Measurements from ENCODE around the gene EPN2. TPM values are rescaled to one million over a fixed set of nuclear protein-coding genes. Genes with fewer than 3 reads are reported as not detected.

Gene EPN2
- total RNA-seq, 1 donor from 2014 or later: 7.5 TPM

DNA sequence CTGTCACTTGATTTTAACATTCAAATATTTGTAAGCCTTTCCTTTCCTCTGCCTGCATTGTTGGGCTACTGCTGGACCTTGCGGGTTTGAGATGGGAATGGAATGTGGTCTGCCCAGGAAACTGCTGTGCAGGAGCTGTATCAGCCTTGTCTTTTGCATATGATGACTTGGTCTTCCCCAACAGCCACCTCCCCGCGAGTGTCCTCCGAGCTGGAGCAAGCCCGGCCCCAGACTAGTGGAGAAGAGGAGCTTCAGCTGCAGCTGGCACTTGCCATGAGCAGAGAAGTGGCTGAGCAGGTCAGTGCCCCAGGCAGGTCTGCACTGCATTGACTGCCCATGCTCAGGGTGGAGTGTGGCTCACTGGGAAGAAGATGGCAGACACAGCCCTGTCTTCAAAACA is 72.5 kb downstream of the EPN2 start:
- no peak for DNase-seq (ENCODE audit: low read depth)

DNA sequence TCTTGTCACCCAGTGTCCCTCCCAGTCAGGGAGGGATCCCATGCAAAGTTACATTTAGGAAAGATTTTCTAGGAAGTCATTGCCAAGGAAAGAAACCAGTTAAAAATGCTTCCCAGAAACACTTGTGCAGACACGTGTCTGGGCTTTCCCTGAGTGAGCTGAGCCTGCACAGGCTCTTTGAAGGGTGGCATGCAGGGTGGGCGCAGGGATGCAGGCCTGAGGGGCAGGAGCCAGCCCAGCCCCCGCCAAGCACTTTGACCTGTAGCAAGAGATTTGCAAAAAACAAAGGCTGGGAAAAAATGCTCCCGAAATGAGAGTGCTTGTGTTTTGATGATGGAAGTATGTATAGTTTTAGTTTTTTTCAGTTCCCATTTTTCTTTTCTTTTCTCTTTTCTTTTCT is 73.0 kb downstream of the EPN2 start:
- no peak for DNase-seq (ENCODE audit: low read depth)

DNA sequence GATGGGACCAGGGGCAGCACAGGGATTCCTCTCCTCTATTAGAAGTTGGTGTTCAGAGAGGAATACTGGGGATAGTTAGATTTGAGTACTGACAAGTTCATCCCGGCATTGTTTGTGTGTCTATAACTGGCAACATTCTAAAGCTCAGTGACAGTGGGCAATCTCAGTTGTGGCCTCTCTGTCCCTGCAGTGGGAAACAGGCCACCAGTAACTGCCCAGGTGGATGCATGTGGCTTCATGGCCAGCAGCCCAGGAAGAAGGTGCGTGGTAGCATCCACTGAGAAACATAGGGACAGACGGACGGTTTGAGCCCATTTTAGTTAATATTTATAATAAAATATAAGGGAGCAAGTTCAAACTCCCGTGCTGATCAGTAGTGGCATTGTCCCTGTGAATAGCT is 73.8 kb downstream of the EPN2 start:
- no peak for DNase-seq (ENCODE audit: low read depth)

DNA sequence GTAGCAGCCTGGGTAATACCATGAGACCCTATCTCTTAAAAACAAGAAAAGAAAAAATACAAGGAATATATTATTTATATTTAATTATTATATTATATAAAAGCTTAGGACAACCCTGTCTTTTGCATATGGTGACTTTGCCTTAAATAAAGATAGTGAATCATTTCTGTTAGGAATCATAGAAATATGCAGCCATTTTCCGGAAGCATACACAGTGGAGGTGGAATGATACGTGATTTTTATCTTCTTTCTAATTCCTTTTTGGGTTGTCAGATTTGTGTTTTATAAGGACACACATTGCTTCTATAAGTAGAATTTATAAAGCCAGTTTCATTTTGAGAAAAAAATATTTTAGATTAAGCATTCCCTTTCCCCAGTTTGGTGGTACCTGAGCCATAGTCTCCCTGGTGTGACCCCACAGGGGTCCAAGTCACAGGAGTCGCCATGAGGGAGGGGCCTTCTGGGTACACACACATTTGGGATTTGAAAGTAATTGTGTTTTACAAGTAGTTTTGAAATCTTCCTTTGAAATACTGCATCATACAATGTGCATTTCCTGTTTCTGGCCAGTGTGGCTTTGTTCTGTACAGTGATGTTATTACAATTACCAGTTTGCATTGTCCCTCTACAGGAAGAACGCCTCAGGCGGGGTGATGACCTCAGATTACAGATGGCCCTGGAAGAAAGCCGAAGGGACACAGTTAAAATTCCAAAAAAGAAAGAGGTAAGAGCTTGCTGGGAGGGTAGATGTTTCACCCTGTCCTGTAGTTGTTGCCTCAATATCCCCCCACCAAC is 74.5 kb downstream of the EPN2 start:
- no peak for DNase-seq (ENCODE audit: low read depth)

DNA sequence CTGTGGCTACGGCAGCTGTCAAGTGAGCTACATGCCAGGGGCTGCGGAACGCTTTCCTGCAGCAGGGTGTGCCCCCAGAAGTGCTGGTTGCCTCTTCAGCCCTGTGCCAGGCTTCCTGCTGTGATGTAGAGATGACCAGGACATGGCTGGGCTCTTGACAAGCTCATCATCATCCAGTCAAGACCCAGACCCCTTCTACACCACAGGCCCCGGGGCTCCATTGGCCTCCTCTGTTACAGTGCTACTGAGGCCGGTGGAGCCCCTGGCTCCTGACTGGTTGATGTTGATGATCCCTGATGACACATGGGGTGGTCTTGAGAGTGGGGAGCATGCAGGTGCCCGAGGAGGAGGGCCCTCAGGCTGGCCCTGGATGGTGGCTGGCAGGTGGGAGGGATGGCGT is 75.2 kb downstream of the EPN2 start:
- DNase-seq (ENCODE audit: low read depth): no peak

DNA sequence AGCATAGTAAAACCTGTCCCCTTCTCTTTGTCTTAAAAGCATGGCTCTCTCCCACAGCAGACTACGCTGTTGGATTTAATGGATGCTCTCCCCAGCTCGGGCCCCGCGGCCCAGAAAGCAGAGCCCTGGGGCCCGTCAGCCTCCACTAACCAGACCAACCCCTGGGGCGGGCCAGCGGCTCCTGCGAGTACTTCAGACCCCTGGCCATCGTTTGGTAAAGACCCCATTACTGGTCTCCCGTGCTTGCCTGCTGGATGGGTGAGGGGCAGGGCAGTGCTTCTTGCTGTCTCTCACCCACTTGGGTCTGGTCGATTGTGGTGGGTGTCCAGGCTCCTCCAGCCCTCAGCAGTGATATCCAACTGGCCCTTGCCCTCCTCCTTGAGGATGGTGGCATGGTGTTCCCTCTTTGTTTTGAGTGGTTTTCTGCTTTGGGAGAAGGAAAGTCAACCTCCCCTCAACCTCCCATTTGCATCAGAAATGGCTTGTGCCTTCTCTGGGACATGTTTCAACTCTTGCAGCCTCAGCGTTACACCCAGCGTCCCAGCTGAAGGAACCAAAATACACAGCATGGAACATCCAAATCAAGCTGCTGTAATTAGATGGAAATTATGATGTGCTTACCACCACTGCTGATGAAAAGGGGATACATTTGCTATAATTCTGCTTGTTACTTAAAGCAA is 76.0 kb downstream of the EPN2 start:
- no peak for DNase-seq (ENCODE audit: low read depth)

DNA sequence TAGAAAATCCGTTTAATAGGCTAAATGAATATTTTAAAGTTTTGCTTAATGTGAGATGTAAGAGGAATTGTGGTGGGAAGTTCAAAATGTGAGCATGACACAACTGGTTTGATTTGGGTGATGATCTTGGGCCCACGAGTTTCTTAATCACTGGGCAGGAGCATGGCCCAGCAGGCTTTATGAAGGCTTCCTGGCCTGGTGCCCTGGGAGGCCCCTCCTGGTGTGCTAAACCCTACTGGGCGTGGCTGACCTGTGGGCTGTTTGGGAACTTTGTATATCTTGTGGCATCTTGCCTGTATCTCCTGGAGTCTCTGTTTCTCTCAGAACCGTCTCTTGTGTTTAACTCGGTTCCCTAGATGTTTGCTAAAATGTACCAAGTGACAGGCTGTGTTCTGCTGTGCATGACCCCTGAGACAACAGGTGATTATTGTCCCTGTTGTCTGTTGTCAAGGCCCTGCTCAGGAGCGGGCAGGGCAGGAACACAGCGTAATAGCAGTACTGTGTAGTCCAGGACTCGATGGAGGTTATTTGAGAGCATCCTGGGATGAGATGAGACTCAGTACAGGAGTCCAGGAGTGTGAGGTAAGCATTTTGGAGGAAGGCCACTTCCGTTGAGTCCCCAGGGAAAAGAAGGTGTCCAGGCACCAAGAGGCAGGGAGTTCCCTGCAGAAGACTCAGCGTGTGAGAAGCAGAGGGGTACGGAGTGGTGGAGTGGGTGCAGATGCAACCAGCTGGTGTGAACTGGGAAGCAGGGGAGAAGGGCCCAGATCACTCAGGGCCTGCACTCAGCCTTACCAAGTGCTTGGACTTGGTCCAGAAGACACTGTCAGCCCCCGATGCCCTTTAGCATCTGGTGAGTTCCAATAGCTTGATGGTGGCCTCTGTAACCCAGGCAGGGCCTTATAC is 76.8 kb downstream of the EPN2 start:
- no peak for DNase-seq (ENCODE audit: low read depth)

DNA sequence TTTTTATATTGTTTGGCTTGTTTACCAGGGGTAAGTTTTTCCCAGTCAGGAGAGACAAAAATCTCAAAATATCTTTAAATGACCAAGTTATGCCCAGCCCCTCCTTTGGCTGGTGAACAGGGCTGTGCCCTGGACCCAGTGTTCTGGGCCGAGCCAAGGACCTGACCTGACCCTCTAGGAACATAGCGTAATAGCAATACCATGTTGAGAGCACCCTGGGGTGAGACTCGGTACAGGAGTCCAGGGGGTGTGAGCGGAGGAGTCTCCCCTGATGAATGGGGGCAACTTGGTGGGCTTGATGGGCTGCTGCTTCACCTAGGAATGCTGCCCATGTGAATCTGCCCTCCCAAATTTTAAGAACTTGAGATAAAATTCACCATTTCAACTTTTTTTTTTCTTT is 77.9 kb downstream of the EPN2 start:
- DNase-seq (ENCODE audit: low read depth): no peak

DNA sequence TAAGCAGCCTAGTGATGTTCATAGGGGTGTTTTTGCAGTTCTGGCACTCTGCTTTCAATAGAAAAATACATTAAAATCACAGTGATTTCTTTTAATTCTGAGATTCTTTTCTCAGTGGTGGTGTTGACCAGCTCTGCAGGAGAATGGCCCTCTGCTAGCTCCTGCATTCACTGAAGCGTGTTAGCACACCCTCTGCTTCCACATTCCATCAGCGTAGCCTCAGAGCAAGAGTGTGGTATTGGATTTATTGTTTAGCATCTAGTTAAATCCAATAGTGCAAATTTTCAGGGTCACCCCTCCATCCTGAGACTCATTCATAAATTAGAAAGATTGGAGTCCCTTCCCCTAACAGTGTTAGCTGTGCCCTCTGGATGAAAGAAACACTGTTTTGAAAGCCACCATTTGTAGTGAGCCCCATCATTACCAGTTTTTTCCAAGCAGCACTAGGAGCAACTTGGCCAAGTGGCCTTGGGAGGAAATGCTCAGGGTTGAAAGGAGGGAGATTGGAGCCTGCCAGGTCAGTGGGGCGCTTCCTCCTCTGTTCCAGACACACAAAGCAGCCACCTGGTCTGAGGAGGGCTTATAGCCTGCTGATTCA is 79.7 kb downstream of the EPN2 start:
- DNase-seq (ENCODE audit: low read depth): no peak

DNA sequence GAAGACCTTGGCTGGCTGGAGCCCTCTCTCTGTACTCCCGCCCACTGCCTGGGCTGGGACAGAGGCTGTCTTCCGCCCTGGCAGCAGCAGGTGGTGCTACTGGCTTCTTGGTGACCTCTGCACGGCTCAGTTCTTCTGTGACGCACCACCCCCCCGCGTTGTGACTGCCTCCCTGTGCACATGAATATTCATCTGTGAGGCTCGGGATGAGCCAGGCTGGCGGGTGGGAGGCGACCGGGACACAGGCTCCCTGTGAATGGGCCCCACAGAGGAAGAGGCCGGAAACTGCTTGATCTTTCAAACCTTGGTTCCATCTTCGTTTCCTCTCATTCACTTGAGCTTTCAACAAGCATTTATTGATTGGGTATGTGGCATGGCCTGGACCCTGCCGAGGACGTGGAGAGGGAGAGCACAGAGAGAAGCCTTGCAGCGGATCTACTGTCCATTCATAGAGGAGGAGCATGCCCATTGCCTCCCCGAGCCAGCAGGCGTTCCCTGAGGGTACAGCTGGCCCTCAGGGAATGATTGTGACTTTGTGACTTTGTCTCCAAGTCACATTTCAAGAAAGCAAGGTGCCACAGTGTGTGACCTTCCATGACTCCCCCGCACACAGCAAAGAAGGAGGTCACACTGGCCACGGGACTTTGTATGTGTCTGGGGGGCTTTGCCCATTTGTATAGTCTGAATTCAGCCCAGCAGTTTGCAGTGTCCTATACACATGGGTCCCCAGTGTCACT is 80.4 kb downstream of the EPN2 start:
- peak; percentile 66 for DNase-seq (ENCODE audit: low read depth)

DNA sequence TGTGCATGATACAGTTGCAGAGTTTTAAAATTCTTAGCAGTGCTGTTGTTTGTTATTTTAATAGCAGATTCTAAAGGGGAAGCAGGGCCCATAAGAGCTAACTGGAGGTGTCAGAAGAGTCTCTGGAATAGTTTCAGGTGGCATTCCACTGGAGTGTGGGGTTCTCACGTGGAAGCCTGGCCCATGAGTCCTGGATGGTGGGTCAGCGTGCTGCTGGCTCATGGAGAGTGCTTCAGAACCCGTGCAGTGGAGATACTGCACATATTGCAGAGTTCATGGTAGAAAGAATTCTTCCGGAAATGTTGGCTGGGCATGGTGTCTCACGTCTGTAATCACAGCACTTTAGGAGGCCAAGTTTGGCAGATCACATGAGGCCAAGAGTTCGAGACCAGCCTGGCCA is 81.4 kb downstream of the EPN2 start:
- no peak for DNase-seq (ENCODE audit: low read depth)

DNA sequence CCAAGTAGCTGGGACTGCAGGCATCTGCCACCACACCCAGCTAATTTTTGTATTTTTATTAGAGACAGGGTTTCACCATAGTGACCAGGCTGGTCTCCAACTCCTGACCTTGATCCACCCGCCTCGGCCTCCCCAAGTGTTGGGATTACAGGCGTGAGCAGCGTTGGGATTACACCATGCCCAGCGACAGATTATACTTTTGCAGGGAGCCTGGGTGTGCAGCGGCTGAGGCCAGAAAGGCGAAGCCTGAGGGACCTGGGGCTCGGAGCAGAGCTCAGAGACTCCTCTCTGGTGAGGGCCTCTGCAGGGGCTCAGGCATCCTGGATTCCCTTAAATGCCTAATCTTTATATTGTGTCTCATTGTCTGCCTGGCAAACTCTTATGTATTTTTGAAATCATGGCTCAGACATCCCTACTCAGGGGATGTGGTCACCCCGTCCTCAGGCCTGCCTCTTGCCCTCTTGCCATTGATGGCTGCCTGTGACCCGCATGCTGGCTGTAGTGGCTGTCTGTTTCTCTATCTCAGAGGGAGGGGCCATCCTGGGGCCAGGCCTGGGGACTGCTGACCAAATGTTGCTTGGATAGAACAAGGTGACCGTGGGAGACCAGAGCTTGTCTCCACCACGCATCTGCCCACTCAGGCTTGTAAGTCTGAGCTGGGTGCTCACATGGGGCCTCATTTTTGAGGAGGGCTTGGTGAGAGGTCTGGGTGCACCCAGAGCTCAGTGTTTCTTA is 82.8 kb downstream of the EPN2 start:
- no peak for DNase-seq (ENCODE audit: low read depth)

DNA sequence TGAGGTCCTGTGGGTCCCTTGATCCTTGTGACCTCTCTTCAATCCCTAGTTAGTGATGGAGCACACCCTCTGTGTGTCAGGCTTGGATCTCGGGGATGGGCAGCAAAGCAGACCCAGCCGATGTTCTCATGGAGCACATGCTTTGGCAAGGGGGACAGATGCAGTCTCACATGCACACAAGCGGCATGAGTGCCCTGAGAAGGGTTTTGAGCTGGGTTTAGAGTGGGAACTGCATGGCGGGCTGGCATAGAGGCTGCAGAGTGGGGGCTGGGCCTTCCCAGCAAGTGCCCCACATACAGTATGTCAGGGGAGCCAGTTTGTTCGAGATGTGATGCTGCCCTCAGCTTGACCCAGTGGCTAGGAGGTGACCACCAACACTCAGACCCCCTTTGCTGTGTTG is 83.7 kb downstream of the EPN2 start:
- no peak for DNase-seq (ENCODE audit: low read depth)

DNA sequence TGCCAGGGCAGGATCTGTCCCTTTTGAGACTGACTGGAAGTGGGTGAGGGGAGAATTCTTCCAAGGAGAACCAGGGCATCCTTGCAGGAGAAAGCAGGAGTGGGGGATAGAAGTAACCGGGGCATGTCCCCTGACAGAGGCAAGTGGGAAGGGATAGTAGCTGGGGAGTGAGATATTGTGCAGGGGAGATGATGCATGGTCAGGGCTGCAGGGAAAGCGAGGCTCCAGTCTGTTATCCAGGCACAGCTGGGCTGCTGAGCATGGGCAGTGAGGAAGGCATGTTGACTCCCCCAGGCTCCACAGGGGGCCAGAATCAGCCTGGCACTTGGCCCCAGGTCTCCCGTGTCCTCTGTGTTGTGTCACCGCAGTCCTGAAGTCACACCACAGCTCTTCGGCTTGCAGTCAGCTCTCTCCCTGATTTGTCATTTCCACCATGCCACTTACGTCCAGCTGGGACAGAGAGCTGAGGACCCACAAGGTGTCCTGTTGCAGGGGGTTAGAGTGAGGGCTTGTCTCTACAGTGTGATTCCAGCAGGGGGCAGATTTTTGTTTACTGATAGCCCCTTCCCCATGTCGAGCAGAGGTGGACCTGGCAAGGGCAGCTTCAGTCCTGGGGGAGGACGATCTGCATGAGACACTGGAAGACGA is 84.4 kb downstream of the EPN2 start:
- DNase-seq (ENCODE audit: low read depth): no peak

DNA sequence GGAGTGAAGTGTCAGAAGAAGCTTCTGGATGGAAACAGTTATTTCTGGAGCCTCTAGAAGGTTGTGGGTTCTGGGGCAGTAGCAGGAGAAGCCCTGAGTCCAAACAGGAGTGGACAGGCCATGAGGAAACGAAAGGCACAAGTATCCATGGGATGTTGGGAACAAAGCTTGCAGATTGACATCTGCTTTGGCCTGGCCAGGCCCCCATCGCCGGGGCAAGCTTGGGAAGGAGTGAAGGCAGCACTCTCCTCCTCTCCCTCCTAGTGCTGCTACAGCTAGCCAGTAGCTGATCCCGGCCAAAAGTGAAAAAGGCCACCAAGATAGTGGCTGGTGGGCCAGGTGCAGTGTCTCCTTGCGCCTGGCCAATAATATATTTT is 85.0 kb downstream of the EPN2 start:
- DNase-seq (ENCODE audit: low read depth): no peak

DNA sequence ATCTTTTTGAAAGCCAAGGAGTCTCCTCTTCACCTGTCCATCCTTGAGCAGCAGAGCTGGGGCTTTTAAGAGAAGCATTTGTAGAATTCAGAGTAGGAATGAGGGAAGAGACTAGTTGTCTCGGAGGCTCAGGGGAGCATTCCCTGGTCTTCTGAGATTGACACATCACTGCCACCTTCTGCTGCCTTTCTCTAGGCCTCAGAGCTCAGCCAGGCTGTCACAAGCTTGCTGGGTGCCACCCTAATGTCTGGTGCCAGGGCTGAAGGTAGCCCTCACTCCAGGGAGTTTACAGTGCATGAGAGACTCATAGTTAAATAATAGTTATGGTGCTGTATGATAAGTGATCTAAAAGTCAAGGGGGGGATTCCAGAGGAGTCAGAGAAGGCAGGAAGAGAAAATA is 85.7 kb downstream of the EPN2 start:
- DNase-seq (ENCODE audit: low read depth): no peak

DNA sequence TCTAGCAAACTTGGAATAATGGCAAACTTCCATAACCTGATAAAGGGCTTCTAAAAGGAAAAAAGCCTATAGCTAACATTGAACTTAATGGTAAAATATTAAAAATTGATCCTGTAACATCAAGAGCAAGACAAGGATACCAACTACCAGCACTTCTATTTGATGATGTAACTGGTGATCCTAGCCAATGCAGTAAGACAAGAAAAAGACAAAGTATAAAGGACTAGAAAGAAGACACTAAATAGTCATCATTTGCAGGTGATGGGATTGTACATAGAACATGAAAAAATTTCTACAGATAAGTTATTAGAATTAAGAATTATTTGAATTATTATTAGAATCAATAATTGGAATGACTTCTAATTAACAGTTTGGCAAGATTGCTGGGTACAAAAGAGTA is 88.4 kb downstream of the EPN2 start:
- no peak for DNase-seq (ENCODE audit: low read depth)

DNA sequence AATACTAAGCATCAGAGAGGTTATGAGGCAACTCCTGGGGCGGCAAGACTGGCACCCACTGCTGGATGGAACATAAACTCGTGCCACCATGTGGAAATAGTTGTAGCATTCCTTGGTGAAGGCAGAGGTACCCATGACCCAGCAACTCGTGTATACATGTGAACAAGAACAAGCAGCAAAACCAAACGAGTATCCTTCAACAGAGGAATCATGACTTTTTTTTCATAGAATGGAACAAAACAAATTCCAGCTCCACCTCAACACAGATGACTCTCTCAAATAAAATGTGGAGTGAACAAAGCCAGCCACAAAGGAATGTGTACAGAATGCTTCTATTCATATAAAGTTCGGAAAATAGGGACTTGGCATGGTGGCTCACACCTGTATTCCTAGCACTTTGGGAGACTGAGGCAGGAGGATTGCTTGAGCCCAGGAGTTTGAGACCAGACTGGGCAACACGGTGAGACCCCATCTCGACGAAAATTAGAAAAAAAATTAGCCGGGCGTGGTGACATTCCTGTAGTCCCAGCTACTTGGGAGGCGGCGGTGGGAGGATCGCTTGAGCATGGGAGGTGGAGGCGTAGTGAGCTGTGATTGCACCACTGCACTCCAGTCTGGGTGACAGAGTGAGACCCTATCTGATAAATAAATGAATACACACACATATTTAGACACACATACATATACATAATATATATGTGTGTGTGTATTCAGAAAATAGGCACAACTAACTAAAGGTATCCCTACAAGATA is 90.0 kb downstream of the EPN2 start:
- peak; percentile 63 for DNase-seq (ENCODE audit: low read depth)

All from myocyte (in vitro differentiated cells).